GM04504 (cell line): ENCODE measurements around the gene YBX1.
"Not testable (repeated sequence)": the region's sequence is repeated elsewhere in the genome, so short reads cannot be mapped to it uniquely, and the experiment has no call there.

Experiments used
- DNase-seq: peaks from one replicate; pipeline ENCODE4 v3.0.0-alpha.2; 2012; ENCODE audit warnings: low read depth

The YBX1 gene

GRCh38 chr1:42681741-42682483 is at the start of gene YBX1:
Gene YBX1, plus strand, starts transcription at chr1:42682418. Its CDS starts 148 bp downstream, at chr1:42682566.
- peak; percentile 98 for DNase-seq

DNA sequence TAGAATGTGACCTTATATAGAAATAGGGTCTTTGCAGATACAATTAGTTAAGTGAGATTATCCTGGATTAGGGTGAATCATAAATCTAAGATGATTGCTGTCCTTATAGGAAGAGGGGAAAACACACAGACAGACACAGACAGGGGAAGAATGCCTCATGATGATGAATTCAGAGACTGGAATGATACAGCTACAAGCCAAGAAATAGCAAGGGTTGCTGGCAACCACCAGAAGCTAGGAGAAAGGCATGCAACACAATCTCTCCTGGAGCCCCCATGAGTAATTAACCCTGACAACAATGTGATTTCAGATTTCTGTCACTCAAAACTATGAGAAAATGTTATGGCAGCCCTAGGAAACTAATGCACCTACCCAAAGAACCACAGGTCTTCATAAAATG is 43.1 kb upstream of the YBX1 start:
- no peak for DNase-seq

DNA sequence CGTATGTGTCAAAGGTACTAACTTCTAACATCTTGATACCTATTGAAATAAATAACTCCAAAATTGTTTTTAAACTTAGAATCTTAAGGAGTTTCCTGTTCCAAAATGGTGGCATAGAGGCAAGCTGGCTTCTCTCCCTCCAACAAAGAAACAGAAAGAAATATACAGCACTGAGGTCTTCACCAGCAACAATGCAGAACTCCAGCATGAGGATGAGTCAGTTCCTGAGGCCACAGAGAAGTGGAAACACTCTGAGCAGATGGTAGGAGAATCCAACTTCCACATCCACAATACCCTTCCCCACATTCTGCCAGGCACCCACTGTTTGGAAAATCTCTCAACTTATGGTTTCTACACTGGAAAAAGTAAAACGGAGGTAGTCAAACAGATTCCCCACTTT is 36.2 kb upstream of the YBX1 start:
- DNase-seq: no peak

GRCh38 chr1:42657201-42657600 is 25.0 kb upstream of the YBX1 start:
- DNase-seq: no peak

- DNase-seq: peak; percentile 80
These were observed 24.0 kb upstream of the YBX1 start, which contains the start of gene PPIH for GRCh38 chr1:42657981-42658876. Gene PPIH, plus strand, starts transcription at chr1:42658423. Its CDS starts 24 bp downstream, at chr1:42658447.

- DNase-seq: no peak
These were observed 23.3 kb upstream of the YBX1 start for GRCh38 chr1:42658877-42659337.

DNA sequence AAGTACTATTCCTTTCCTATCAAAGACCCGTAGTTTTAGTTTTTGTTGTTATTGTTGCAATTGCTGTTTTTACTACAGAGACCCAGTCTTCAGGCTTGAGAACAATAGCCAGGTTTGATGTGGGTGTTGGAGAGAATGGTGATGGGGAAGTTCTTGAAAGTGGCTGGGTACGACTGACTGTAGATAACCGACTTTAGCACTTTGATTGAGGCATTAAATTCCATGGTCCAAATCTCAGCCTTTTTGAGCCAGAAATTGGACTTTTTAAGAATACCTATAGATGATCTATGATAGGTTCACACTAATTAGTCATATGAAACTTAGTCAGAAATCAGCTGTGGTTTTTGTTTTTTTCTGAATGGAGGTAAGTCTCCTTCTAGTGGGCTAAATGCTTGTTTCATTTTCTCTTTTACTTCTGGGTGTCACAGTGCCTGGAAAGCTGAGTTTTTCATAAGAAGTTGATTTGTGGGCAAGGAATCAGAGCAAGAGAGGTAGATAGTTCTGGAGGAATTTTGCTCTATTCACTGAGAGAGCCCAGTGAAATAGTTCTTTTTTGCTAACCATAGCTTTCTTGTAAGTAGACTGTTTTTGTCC is 21.2 kb upstream of the YBX1 start:
- no peak for DNase-seq

GRCh38 chr1:42669936-42670335 is 12.3 kb upstream of the YBX1 start:
- no peak for DNase-seq

GRCh38 chr1:42670425-42670824 is 11.8 kb upstream of the YBX1 start:
- no peak for DNase-seq

- no peak for DNase-seq
These were observed 8.0 kb upstream of the YBX1 start for GRCh38 chr1:42674214-42674613.

DNA sequence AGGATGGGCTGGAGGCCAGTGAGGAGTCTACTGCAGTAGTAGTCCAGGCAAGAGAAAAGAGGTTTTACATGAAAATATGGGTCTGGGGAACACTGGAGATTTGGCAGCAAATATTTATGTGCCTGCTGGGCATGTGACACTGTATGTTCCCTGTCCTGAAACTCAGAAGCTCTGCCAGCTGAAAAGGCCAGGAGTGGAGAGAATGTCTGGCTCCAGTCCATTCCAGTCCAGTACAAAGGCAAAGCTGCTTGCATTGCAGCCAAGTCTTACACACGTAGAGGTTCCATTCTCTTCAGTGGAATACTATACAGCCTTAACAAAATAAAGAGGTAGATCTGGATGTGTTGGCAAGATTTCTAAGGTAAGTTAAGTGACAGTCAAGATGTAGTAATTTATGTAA is 7.5 kb upstream of the YBX1 start:
- no peak for DNase-seq

DNA sequence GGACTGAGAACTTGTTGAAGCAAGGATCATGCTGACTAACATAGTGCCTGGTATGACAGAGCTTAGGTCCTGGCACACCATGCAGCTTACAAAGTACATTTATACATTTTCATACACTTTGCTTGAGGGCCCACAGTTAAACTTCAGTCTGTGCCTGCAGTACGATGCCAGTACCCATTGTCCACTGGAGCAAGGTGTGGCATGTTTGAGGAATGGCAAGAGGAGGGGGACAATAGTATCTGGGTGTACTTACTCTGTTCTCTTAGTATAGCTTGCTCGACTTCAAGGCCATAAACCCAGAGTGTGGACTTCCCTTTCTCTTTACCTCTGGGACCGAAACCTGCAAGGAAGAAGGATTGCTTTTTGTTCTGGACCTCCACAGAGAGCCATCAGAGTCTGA is 6.8 kb upstream of the YBX1 start:
- DNase-seq: no peak

- no peak for DNase-seq
These were observed 5.6 kb upstream of the YBX1 start for GRCh38 chr1:42676534-42677087.

DNA sequence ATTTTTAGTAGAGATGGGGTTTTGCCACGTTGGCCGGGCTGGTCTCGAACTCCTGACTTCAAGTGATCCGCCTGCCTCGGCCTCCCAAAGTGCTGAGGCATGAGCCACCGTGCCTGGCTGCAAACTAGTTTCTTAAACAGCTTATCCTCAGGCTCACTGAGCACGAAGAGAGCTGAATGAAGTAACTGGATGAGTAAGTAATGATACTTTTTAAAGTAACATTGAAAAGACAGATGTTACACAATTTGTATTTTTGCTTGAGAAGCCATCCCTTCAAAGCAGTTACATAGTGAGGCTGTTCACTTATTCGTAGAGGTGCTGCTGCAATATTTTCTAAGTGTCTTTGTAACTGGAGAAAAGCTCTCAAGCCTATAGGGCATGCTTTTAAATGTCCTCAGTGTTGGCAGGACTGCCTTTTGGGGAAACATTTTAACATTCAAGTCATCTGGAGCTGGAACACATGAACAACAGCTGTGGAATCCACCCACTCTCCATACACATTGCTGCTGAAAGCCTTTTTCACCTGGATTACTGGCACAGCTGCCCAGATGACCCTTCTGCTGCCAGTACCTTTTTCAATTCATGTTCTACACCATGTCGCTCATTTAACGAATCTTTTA is 2.7 kb upstream of the YBX1 start:
- DNase-seq: peak; percentile 51

DNA sequence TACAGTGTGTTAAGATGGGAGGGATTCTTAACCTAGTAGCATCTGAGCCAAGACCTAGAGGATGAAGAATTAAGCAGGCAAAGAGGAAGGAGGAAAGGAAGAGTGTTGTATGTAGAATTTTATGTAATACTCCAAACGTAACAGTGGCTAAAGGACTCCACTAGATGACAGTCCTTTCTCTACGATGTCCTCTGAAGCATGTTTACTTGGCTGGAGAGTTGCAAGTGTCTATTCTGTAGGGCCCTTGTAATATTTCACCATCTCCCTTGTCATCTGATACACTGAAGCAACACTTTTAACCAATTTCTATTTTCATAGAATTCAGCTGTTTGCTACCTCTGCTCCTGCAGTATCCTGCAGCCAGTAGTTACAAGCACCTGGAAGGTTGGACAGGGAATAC is 2.2 kb upstream of the YBX1 start:
- no peak for DNase-seq

DNA sequence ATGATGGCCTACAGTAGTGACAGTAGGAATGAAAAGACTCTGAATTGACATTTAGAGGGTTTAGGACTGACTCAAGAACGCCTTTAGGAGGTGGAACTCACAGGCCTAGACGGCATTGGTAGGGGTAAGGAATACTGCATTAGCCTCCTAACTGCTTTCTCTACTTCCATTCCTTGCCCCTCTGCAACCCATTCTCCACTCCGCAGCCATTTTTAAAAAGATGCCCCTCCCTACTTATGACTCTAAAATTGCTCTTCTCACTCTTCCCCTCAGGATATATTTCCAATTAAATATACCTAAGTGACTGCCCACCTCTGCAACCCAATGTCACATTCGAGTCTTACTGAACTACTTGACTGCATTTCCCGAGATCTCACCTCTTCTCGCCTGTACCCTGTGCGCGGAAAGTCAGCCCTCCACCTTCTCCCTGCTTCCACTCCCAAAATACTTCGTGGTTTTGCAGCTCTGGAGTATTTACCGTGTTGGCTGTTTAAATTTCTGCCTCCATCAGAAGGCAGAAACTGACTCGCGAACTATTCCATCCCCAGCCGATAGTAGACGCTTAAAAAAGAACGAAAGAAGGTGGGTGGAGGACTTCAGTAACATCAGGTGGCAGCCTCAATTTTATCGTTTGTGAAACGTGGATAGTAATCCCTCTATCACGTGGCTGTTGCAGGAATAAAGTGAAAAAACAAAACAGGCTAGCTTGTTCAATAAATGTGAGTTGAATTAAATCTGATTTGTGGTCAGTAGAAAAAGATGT is 1.1 kb upstream of the YBX1 start:
- no peak for DNase-seq

- DNase-seq: not testable (repeated sequence)
These were observed 193 bp downstream of the YBX1 start for GRCh38 chr1:42682484-42682738.

GRCh38 chr1:42682739-42683531 is 717 bp downstream of the YBX1 start:
- DNase-seq: no peak

DNA sequence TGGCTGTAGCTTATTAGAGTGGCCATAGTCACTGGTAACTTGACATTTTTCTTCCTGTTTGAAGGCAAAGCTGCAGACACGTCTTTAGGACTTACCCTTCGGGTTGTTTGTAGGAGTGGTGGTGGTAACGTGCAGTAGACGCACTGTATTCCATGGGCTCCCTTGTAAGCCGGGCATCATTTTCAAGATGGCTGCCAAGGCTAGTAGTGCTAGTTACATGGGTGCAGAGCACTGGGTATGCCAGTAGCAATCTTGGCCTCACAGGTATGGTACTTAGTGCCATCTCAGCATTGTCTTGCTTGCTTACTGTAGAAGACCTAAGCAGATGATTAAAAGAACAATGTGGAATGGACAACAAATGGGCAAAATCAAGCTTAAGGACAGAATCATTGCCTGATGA is 1.9 kb downstream of the YBX1 start:
- no peak for DNase-seq

- no peak for DNase-seq
These were observed 4.2 kb downstream of the YBX1 start for GRCh38 chr1:42686418-42686817.

DNA sequence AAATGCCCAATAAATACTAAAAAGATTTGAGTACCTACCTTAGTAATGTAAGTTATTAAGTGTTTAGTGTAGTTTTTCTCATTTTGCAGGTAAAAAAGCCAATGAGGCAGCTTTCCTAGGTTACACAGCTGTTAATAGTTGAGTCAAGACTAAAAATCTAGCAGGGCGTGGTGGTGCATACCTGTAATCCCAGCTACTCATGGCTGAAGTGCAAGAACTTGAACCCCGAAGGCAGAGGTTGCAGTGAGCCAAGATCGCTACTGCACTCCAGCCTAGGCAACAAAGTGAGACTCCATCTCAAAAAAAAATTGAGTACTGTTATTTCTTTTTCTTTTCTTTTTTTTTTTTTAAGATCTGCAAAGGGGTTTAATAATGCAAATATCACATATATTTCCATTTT is 7.7 kb downstream of the YBX1 start:
- DNase-seq: no peak
